Esophagus muscularis mucosa (tissue), 4 donors: ENCODE data around the gene SLC25A31.

Experiments
- CTCF ChIP-seq, 3 experiments: fragments of 200-600 bp in 2 of 3; fragments of 450-650 bp in 1 of 3; sonication (generic) in 2 of 3; IDR thresholded peaks; one replicate each; pipeline ENCODE4 v1.5.1; 2017 to 2019; ENCODE audit warnings: antibody characterized with exemption in 3 of 3, mild to moderate bottlenecking in 2 of 3, moderate library complexity in 1 of 3
- EP300 ChIP-seq: sonication (generic); formaldehyde crosslinking; IDR thresholded peaks from one replicate; pipeline ENCODE4 v1.6.1; 2017; ENCODE audit warnings: antibody characterized with exemption
- POLR2A ChIP-seq: fragments of 450-650 bp; IDR thresholded peaks from one replicate; pipeline ENCODE4 v1.6.1; 2017; ENCODE audit warnings: antibody characterized with exemption, moderate library complexity, mild to moderate bottlenecking, low read depth
- POLR2AphosphoS5 ChIP-seq, 2 donors: sonication (generic); formaldehyde crosslinking; IDR thresholded peaks; one replicate each; pipeline ENCODE4 v1.6.1; 2017; ENCODE audit warnings: antibody characterized with exemption in 2 of 2

- TF ChIP-seq POLR2A, result no peak
- no peak for TF ChIP-seq CTCF (IDR thresholded peaks at IDR 0.05)
- no peak for TF ChIP-seq POLR2AphosphoS5 (IDR thresholded peaks at IDR 0.05)
- no peak for TF ChIP-seq EP300
Measured at GRCh38 chr4:127822430-127822829, 92.2 kb downstream of the SLC25A31 start.
